DMS79 (cell line): ENCODE results near the gene COBL.

Experiments used
- DNase-seq: peaks from one replicate; lab custom pipeline; 2025; lab: John Stamatoyannopoulos, UW

Gene COBL

GRCh38 chr7:51303142-51303525, 13.5 kb downstream of the COBL start:
- DNase-seq = no peak

- no peak for DNase-seq
Observed at GRCh38 chr7:51301806-51302205, 14.8 kb downstream of the COBL start.

- DNase-seq = no peak
Observed at GRCh38 chr7:51300762-51301674, 15.6 kb downstream of the COBL start.

- no peak for DNase-seq
Observed at GRCh38 chr7:51299391-51300133, 17.0 kb downstream of the COBL start.

- no peak for DNase-seq
Observed at GRCh38 chr7:51298912-51299311, 17.7 kb downstream of the COBL start.

GRCh38 chr7:51297986-51298385, 18.6 kb downstream of the COBL start:
- no peak for DNase-seq

GRCh38 chr7:51295440-51296245, 21.0 kb downstream of the COBL start:
- no peak for DNase-seq

- no peak for DNase-seq
Observed at GRCh38 chr7:51292596-51292995, 24.0 kb downstream of the COBL start.

- no peak for DNase-seq
Observed at GRCh38 chr7:51290702-51291540, 25.7 kb downstream of the COBL start.

- DNase-seq = no peak
Observed at GRCh38 chr7:51290304-51290637, 26.3 kb downstream of the COBL start.

GRCh38 chr7:51289623-51290303, 26.8 kb downstream of the COBL start:
- no peak for DNase-seq

GRCh38 chr7:51288896-51289622, 27.6 kb downstream of the COBL start:
- DNase-seq = no peak

- no peak for DNase-seq
Observed at GRCh38 chr7:51286401-51286800, 30.2 kb downstream of the COBL start.

GRCh38 chr7:51280156-51280555, 36.5 kb downstream of the COBL start:
- no peak for DNase-seq

GRCh38 chr7:51279391-51280023, 37.1 kb downstream of the COBL start:
- no peak for DNase-seq

GRCh38 chr7:51278797-51279196, 37.8 kb downstream of the COBL start:
- DNase-seq = no peak

GRCh38 chr7:51276967-51277366, 39.6 kb downstream of the COBL start:
- no peak for DNase-seq

GRCh38 chr7:51276091-51276605, 40.5 kb downstream of the COBL start:
- DNase-seq = no peak

- DNase-seq = no peak
Observed at GRCh38 chr7:51275532-51275931, 41.1 kb downstream of the COBL start.

- no peak for DNase-seq
Observed at GRCh38 chr7:51274955-51275354, 41.7 kb downstream of the COBL start.
